ENCODE data around the gene PRAMEF9.
A peak's percentile ranks its signal among the peaks of the same experiment; 100 is the strongest.
"Not testable (repeated sequence)": the region's sequence is repeated elsewhere in the genome, so short reads cannot be mapped to it uniquely, and the experiment has no call there.

PRAMEF9 gene

GRCh38 chr1:13171548-13171947 lies at the start of gene PRAMEF9:
Gene PRAMEF9, plus strand, starts transcription at chr1:13171848. Its CDS starts 3,433 bp downstream, at chr1:13175281.
- DNase-seq (ENCODE audit: low read depth in 2 of 3, low spot score in 1 of 3) = not testable (repeated sequence)

DNA sequence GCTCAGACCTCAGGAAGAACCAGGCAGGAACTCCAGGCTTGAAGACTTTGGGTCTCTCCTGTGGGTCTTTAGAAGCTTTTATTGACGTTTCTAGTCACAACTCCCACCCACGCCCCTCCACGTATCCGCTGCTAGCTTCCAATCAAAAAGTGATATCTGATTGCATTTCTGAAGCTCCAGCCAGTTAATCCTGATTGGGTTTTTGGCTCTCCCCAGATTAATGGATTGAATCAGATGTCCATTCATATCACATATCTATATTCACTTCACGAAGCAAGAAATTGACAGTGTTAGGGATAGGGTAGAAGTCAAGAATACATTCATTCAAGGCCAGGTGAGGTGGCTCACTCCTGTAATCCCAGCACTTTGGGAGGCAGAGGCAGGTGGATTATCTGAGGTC lies 15.7 kb upstream of the PRAMEF9 start, which contains the start of gene PRAMEF26:
Gene PRAMEF26 (minus strand): TSS at position 101 of the 400 bp plus-strand sequence. CDS start 2,914 bp downstream, outside the sequence.
- not testable (repeated sequence) for DNase-seq (ENCODE audit: low read depth in 2 of 3, low spot score in 1 of 3)

DNA sequence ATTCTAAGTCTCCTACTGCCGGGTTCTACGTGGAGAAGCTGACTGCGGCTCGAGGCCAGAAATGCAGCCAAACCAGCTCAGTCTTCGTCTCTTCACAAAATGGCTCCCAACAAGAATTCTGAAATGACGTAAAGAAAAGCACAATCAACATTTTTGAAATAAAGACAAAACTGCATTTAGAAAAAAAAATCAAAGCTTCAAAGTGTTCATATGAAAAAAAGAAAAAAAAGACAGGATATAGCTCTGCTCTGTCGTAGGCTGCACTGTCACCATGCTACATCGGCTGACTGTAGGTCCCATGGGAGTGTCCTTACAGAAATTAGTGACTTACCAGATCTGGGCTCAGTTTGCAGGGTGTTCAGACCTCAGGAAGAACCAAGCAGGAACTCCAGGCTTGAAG lies 6.1 kb upstream of the PRAMEF9 start, which contains the start of gene HNRNPCL4:
Gene HNRNPCL4 (minus strand): TSS at position 101 of the 400 bp plus-strand sequence. CDS start 164 bp downstream, outside the sequence.
- DNase-seq (ENCODE audit: low read depth in 2 of 3, low spot score in 1 of 3) = not testable (repeated sequence)

DNA sequence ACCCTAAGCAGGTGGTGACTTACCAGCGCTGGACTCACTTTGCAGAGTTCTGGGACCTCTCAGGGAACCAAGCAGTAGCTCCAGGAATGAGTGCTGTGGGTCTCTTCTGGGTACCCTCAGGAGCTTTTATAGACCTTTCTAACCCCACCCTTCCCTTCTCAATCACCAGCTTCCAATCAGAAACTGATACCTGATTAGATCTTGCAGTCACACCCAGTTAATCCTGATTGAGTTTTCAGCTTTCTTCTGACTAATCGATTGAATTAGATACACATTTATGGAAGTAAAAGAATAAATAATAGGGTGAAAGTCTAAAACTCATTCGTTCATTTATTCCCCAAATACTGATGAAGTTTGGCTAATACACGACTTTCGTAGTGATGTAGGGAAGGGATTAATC lies 29.7 kb downstream of the PRAMEF9 start, which contains the start of gene PRAMEF13:
Gene PRAMEF13 (minus strand): TSS at position 101 of the 400 bp plus-strand sequence. CDS start 1,820 bp downstream, outside the sequence.
- DNase-seq (ENCODE audit: low read depth in 2 of 3, low spot score in 1 of 3) = not testable (repeated sequence)

DNA sequence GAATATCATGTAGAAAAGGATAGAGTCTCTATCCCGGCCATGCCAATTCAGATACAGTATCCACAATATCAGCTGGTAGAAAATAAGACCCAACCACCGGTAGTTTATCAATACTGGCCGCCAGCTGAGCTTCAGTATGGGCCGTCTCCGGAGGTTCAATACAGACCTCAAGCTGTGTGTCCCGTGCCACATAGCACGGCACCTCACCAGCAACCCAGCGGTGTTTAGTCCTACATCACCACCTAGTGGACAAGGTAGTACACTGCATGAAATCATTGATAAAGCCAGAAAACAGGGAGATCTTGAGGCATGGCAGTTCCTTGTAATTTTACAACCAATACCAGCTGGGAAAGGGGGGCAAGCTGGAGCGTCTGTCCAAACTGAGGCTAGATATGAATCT lies 37.1 kb downstream of the PRAMEF9 start:
- not testable (repeated sequence) for DNase-seq (ENCODE audit: low read depth in 2 of 3, low spot score in 1 of 3)

DNA sequence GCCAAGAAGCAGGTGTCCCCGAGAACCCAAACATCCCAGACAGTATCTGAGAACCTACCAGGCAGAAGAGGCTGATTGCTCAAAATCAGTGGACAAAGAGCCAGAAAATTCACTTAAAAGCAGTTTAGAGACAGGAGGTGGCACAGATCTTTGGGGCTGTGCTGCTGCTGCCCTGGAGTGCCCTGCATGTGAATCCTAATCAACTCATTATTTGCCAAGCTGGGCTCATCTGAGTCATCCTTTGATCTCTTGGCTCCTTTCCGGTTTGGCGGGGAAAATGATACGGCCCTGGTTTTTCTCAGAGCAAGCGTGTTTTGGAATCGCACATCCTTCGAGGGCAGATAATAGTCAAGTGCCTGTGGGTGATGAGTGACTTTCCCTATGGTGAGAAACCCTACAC lies 45.0 kb downstream of the PRAMEF9 start:
- DNase-seq (ENCODE audit: low read depth in 2 of 3, low spot score in 1 of 3) = not testable (repeated sequence)

DNA sequence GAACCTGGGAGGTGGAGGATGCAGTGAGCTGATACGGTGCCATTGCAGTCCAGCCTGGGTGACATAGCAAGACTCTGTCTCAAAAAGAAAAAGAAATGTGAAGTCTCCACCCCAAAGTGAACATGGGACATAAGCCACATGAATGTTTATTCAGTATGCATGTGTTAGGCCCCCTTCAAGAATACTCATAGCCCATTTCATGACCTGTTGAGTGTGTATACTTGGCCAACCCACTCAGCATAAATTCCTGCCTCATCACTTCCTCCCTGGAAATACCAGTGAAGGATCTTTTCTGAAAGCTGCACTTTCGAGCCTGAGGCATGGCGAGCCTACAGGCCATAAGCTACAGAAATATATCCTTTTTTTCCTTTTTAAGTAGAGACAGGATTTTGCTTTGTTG lies 47.6 kb downstream of the PRAMEF9 start:
- not testable (repeated sequence) for DNase-seq (ENCODE audit: low read depth in 2 of 3, low spot score in 1 of 3)

DNA sequence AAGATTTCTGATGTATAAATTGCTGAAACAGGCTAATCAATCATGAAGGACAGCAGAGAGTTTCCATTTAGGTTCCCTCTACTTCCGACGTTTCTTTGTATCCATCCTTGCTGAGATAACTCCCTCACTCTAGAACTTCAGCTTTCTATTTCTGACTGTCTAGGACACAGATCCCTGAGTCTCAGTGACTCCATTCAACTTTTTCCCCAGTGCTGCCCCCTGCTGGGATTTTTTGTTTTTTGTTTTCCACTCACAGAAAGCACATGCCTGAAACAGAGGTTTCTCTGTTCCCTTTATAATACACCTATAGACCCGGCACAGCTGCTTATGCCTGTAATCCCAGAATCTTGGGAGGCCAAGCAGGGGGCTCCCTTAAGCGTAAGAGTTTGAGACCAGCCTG lies 51.1 kb downstream of the PRAMEF9 start:
- not testable (repeated sequence) for DNase-seq (ENCODE audit: low read depth in 2 of 3, low spot score in 1 of 3)

- no peak for DNase-seq (ENCODE audit: low read depth in 2 of 3, low spot score in 1 of 3)
These were observed 52.9 kb downstream of the PRAMEF9 start for GRCh38 chr1:13224480-13225060.

DNA sequence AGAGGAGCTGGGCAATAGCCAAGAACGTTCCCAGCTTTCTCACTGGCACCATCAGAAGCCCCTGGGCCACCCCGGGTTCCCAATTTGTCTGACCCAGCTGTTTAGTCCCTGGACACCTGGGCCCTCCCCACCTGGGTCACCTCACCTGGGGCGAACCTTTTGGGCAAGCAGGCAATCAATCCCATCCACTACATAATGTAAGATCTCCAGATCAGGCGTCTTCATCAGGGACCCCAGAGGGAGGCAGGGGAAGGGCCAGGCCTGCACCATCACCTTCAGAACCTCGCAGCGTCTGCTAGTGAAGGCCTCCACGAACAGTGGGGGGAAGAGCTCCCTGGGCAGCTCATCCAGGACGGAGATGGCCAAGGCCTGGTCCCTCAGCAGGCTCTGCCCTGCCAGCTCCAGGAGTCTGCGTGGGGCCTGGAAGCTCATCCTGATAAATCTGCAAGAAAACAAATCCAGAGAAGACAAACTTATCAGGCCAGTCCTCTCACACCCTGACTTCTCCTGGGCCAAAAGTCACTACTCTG lies 54.1 kb downstream of the PRAMEF9 start, which contains the start of gene PRAMEF18:
Gene PRAMEF18 (minus strand): TSS at position 480 of the 530 bp plus-strand sequence. CDS start 48 bp downstream, at position 432.
- not testable (repeated sequence) for DNase-seq (ENCODE audit: low read depth in 2 of 3, low spot score in 1 of 3)

- not testable (repeated sequence) for DNase-seq (ENCODE audit: low read depth in 2 of 3, low spot score in 1 of 3)
These were observed 55.8 kb downstream of the PRAMEF9 start for GRCh38 chr1:13227271-13228055.

DNA sequence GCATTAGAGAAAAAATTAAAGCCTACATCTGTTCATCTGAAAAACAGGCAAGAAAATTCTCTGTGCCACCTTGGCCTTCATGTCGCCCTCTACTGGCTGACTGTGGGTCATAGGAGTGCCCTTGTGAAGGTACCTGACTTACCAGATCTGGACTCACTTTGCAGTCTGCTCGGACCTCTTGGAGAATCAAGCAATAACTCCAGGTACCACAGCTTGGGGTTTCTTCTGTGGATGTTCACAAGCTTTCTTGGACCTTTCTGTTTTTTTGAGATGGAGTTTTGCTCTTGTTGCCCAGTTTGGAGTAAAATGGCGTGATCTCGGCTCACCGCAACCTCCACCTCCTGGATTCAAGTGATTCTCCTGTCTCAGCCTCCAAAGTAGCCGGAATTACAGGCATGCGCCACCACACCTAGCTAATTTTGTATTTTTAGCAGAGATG lies 56.7 kb downstream of the PRAMEF9 start:
- peak; percentile 11 to 40 (median 30) for DNase-seq (ENCODE audit: low read depth in 2 of 3, low spot score in 1 of 3)
